HCT116 (cell line): ENCODE measurements around the gene NFIA.

Source experiments
- CTCF ChIP-seq, 3 experiments: fragments of 200-600 bp in 1 of 3; sonication (generic) in 1 of 3; IDR thresholded peaks in 2 of 3; conservative IDR thresholded peaks in 1 of 3; 2 replicates each; pipeline ENCODE4 v1.5.1; 2012 to 2017; ENCODE audit warnings: low read depth in 2 of 3, low read length in 2 of 3, antibody characterized with exemption in 1 of 3, borderline replicate concordance in 1 of 3, control low read depth in 1 of 3, mild to moderate bottlenecking in 1 of 3, mixed read lengths in 1 of 3, mixed run types in 1 of 3, moderate library complexity in 1 of 3; ENCODE audit not compliant: insufficient read depth in 1 of 3
- POLR2A ChIP-seq: IDR thresholded peaks from 2 replicates; pipeline ENCODE4 v1.7.0; 2011; ENCODE audit warnings: borderline replicate concordance; ENCODE audit not compliant: insufficient read depth, insufficient read length; ENCODE audit errors: extremely low read depth
- POLR2AphosphoS5 ChIP-seq: IDR thresholded peaks from 2 replicates; pipeline ENCODE4 v1.6.1; 2011; ENCODE audit warnings: mild to moderate bottlenecking, low read depth, low read length, moderate library complexity
- REST ChIP-seq: IDR thresholded peaks from 2 replicates; pipeline ENCODE4 v1.6.1; 2012; ENCODE audit warnings: low read depth

- no peak for TF ChIP-seq REST
- no peak for TF ChIP-seq CTCF (IDR thresholded peaks at IDR 0.05 in 2 of 3, conservative IDR thresholded peaks at IDR 0.05 in 1 of 3; ENCODE audit: borderline replicate concordance in 1 of 3, insufficient read depth in 1 of 3, low read depth in 2 of 3, low read length in 2 of 3)
- TF ChIP-seq POLR2A: no peak
- no peak for TF ChIP-seq POLR2AphosphoS5
These were observed 101.2 kb downstream of the NFIA start for GRCh38 chr1:61183471-61184039.
